NCI-H748 (cell line): Measurements from ENCODE around the gene MYO18A.
A peak's percentile ranks its signal among the peaks of the same experiment; 100 is the strongest.

ENCODE experiments used
- DNase-seq: peaks from one replicate; lab custom pipeline; 2025; ENCODE audit not compliant: unreplicated experiment; lab: John Stamatoyannopoulos, UW

MYO18A gene

GRCh38 chr17:29080965-29081364, 99.2 kb downstream of the MYO18A start:
- no peak for DNase-seq

- no peak for DNase-seq
Observed at GRCh38 chr17:29080323-29080722, 99.9 kb downstream of the MYO18A start.

GRCh38 chr17:29079887-29080286, 100.3 kb downstream of the MYO18A start:
- DNase-seq: no peak

- DNase-seq: no peak
Observed at GRCh38 chr17:29079433-29079832, 100.8 kb downstream of the MYO18A start.

- DNase-seq: no peak
Observed at GRCh38 chr17:29078183-29079045, 101.8 kb downstream of the MYO18A start.

DNA sequence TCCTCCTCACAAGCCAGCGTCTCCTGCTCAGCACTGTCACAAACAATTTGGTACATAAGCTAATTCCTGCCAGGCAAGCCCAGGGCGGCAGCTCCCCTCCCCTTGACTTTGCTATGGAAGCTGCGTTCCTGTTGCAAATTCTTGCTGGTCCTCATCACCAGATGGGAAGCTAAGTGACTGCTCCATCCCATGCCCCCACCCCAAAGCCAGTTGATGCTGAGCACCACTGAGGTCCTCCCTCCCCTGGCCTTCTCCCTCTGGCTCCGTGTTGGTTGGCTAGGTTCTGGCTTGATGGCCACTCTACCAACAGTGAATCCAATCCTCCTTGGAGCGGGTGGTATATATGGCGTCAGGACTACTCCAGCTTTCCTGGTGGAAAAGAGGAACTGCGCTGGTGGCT, 102.9 kb downstream of the MYO18A start:
- DNase-seq: no peak

DNA sequence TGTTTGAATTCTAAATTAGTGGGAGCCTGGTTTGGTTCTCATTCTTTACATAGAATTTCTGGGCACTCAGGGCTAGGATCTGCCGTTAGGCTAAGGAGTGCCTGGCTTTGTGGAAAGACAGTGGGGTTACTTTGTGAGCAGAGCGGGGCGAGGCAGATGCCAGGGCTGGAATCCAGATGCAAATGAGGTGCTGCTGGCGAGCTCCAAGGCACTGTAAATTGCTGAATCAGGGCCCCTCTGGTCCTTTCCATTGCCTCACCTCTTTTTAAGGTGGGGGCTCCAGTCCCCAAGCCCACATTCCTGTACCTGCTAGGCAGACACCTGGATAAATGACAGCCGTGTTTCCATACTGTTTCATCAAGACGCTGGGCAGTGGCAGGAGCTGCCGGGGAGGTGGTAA, 103.5 kb downstream of the MYO18A start:
- DNase-seq: no peak

DNA sequence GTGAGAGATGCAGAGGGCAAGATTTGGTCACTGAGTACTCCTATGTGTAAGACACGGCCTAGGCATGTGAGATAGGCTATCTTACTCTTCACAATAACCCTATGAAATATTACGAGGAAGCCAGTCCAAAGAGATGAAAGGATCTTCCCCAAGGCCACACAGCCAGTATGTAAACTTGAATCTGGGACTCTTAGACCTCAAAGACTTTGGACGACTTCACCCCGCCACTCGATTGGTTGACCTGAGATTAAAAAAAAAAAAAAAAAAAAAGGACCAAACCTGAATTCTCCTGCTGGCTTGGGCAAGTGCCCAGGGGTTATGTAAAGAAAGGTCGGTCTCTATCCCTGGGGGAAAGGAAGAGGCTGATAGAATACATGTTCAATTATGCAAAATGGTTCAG, 104.1 kb downstream of the MYO18A start:
- no peak for DNase-seq

GRCh38 chr17:29074488-29074887, 105.7 kb downstream of the MYO18A start:
- no peak for DNase-seq

- DNase-seq: no peak
Observed at GRCh38 chr17:29073520-29073919, 106.7 kb downstream of the MYO18A start.

GRCh38 chr17:29073045-29073444, 107.2 kb downstream of the MYO18A start:
- DNase-seq: no peak

GRCh38 chr17:29071303-29071702, 108.9 kb downstream of the MYO18A start:
- no peak for DNase-seq

DNA sequence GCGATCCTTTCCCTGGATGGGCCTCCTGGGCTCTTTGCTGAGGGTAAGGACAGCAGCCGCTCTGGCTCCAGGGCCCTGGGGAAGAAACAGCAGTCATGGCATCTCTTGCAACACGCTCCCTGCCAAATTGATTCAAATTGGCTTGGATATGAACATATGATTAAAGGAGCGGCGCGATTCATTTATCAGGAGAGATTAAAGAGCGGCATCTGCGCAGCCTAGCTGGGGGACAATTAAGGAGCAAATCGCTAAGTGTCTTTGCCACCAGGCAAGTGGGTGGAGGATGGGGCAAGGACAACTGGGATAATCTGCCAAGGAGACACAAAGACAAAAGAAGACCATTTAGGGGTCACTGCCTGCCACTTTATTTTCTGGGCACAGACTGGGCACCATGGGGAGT, 109.4 kb downstream of the MYO18A start:
- DNase-seq: peak; percentile 44

DNA sequence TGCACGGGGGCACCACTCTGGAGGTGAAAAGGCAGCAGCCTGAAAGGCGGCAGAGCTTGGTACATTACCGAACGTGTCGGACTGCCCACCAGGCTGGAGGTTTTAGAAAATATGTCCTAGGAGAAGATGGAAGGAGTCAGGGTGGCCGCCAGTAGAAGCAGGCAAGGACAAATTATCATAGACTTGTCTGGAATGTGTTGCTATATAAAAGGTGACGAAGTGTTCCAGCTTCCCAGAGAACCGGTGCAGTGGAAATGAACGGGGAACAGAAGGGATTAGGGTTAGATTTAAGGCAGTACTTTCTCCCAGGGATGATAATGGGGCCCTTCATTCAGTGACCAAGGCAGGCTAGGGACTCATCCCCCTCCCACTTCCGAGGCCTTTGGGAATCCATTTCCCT, 109.9 kb downstream of the MYO18A start:
- DNase-seq: no peak

DNA sequence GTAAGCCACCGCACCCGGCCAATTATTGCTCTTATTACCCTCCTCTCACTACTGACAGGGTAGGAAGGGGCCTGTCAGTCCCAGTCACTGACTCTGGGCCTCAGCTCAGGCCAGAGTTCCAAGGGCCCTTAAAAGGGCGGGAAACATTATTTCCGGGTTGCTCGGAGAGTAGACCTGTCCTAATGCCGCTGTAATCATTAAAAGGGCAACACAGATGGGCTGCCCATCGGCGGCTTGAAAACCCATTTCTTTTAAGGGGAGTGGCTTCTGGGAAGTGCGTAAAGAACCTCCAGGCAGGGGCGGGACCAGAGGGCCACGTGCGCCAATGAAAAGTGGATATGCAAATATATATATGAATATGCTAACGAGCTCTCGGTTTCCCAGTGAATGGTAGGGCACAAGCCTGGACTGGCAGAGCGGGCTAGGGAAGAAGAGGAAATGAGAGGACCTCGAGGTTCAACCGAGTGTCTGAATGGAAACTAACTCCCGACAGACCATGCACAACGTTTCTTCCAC, 110.6 kb downstream of the MYO18A start:
- no peak for DNase-seq

GRCh38 chr17:29068818-29069217, 111.4 kb downstream of the MYO18A start:
- no peak for DNase-seq

- no peak for DNase-seq
Observed at GRCh38 chr17:29066606-29067005, 113.6 kb downstream of the MYO18A start.

- no peak for DNase-seq
Observed at GRCh38 chr17:29066047-29066446, 114.2 kb downstream of the MYO18A start.

DNA sequence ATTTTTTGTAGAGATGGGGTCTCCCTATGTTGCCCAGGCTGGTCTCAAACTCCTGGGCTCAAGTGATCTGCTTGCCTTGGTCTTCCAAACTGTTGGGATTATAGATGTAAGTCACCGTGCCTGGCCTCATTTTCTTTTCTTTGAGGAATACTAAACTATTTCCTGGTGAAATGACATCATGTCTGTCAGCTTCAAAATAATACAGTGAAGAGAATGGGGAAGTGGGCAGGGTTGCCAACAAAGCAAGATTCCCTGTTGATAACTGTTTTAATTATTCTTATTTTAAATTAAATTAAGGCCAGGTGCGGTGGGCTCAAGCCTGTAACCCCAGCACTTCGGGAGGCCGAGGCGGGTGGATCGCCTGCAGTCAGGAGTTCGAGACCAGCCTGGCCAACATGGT, 116.2 kb downstream of the MYO18A start:
- DNase-seq: no peak

GRCh38 chr17:29062215-29062614, 118.0 kb downstream of the MYO18A start:
- DNase-seq: no peak

- DNase-seq: no peak
Observed at GRCh38 chr17:29061036-29061435, 119.2 kb downstream of the MYO18A start.

DNA sequence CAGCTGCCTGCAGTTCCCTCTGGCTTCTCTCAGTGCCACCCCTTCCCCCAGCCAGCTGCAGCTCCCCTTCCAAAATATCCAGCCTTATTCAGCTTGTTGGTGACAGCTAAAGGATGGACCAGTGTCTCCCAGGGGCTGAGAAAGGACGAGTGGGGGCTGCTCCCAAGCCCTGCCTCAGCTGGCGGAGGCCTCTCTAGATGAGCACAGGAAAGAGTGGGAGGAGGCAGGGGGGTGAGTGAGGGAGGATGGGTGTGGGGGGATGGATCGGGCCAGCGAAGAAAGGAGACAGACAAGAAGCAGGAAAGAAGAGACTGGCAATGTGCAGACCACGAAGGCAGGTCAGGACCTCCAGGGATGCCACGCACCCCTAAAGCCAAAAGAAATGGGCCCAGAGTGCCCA, 119.7 kb downstream of the MYO18A start:
- DNase-seq: no peak

- DNase-seq: no peak
Observed at GRCh38 chr17:29059281-29059680, 120.9 kb downstream of the MYO18A start.
